ENCODE measurements around the gene PARP14.
A peak's percentile ranks its signal among the peaks of the same experiment; 100 is the strongest.
"Not testable (repeated sequence)": the region's sequence is repeated elsewhere in the genome, so short reads cannot be mapped to it uniquely, and the experiment has no call there.

PARP14 gene

DNA sequence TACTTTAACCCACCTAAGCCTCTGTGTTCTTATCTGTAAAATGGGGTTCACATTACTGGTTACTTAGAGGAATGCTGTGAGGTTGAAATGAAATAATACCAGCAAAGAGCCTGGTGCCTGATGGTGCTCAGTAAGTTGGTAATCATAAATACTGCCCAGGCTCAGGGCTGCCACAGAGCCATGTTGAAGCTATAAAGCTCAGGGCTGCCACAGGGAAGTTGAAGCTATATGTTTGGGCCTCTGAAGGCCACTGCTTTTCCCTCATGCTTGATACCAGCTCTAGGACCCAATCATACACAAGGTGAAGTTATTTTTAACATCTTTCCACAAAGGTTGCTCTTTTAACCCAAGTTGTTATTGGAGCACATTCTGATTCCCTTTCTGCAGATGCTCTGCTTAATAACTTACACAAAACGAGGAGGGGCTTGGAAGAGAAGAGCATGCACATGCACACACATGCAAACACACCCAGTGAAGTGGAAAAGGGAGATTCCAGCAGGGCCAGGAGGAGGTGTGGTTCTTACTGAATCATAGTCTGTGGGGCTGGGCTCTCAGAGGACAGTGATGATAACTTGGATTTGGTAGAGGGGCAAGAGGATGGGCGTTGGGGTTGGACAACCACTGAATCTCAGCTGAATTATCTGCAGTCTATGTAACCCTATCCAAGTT, 17.4 kb downstream of the PARP14 start:
- no peak overlapping the region for H3K4me3 ChIP-seq (replicated peaks; ENCODE audit: low read depth, low read length)
- no peaks in the 10 kb centered on the region for H3K27me3 ChIP-seq (replicated peaks; ENCODE audit: control insufficient read depth, insufficient read depth, low read length)
- TF ChIP-seq, protein P1, sequence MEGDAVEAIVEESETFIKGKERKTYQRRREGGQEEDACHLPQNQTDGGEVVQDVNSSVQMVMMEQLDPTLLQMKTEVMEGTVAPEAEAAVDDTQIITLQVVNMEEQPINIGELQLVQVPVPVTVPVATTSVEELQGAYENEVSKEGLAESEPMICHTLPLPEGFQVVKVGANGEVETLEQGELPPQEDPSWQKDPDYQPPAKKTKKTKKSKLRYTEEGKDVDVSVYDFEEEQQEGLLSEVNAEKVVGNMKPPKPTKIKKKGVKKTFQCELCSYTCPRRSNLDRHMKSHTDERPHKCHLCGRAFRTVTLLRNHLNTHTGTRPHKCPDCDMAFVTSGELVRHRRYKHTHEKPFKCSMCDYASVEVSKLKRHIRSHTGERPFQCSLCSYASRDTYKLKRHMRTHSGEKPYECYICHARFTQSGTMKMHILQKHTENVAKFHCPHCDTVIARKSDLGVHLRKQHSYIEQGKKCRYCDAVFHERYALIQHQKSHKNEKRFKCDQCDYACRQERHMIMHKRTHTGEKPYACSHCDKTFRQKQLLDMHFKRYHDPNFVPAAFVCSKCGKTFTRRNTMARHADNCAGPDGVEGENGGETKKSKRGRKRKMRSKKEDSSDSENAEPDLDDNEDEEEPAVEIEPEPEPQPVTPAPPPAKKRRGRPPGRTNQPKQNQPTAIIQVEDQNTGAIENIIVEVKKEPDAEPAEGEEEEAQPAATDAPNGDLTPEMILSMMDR (IDR thresholded peaks at IDR 0.05; ENCODE audit: insufficient read depth, low read length, poor library complexity, severe bottlenecking) = no peak
- peaks cover 35% of the 10 kb centered on the region for H3K36me3 ChIP-seq (ENCODE audit: control insufficient read depth, insufficient read depth, low read length)
- peak; percentile 39 for DNase-seq (ENCODE audit: extremely low read depth, insufficient read length)

DNA sequence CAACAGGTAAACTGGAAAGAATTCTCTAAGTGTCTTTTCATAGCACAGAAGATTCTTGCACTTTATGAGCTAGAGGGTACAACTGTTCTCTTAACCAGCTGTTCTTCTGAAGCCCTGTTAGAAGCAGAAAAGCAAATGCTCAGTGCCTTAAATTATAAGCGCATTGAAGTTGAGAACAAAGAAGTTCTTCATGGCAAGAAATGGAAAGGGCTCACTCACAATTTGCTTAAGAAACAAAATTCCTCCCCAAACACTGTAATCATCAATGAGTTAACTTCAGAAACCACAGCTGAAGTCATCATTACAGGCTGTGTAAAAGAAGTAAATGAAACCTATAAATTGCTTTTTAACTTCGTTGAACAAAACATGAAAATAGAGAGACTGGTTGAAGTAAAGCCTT, 19.6 kb downstream of the PARP14 start:
- DNase-seq (ENCODE audit: extremely low read depth, insufficient read length) = no peak
- Histone ChIP-seq H3K36me3 (ENCODE audit: control insufficient read depth, insufficient read depth, low read length) (peaks cover 34% of the 10 kb centered on the region), H3K27me3 (replicated peaks; ENCODE audit: control insufficient read depth, insufficient read depth, low read length) (no peaks in the 10 kb centered on the region), H3K4me3 (replicated peaks; ENCODE audit: low read depth, low read length) (no peak overlapping the region)
- TF ChIP-seq, protein P1 (IDR thresholded peaks at IDR 0.05; ENCODE audit: insufficient read depth, low read length, poor library complexity, severe bottlenecking) = no peak

DNA sequence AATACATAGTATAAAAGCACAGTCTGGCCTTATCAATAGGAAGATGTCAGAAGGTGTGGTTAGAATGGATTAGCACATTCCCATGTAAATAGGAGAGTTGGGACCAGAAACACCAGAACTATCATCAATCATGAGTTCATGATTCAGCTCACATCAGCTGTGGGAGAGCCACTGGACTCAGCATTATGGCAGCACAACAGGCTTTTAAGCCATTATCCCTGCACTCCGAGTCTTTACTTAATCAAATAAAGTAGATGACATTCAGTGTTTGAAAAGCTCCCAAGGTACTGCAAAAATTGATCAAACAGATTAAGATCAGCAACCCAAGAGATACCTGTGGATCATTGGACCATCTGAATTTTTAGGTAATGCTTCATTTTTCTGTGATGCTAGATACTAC, 24.7 kb downstream of the PARP14 start:
- Histone ChIP-seq H3K36me3 (ENCODE audit: control insufficient read depth, insufficient read depth, low read length) (peaks cover 22% of the 10 kb centered on the region), H3K4me3 (replicated peaks; ENCODE audit: low read depth, low read length) (no peak overlapping the region)
- TF ChIP-seq, protein P1 (IDR thresholded peaks at IDR 0.05; ENCODE audit: insufficient read depth, low read length, poor library complexity, severe bottlenecking) = no peak

DNA sequence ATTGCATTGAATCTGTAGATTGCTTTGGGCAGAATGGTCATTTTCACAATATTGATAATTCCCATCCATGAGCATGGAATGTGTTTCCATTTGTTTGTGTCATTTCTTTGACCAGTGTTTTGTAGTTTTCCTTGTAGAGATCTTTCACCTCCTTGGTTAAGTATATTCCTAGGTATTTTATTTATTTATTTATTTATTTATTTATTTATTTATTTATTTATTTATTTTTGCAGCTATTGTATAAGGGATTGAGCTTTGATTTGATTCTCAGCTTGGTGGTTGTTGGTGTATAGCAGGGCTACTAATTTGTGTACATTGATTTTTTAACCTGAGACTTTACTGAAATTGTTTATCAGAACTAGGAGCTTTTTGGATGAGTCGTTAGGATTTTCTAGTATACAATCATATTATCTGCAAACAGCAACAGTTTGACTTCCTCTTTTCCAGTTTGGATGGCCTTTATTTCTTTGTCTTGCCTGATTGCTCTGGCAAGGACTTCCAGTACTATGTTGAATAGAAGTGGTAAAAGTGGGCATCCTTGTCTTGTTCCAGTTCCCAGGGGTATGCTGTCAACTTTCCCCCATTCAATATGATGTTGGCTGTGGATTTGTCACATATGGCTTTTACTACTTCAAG, 30.1 kb downstream of the PARP14 start:
- H3K4me3 ChIP-seq (replicated peaks; ENCODE audit: low read depth, low read length); DNase-seq (ENCODE audit: extremely low read depth, insufficient read length); H3K27me3 ChIP-seq (replicated peaks; ENCODE audit: control insufficient read depth, insufficient read depth, low read length): not testable (repeated sequence)
- peaks cover 12% of the 10 kb centered on the region for H3K36me3 ChIP-seq (ENCODE audit: control insufficient read depth, insufficient read depth, low read length)

More for the DNA sequence above, 24.7 kb downstream of the PARP14 start:
- no peak for DNase-seq (ENCODE audit: extremely low read depth, insufficient read length)
- no peaks in the 10 kb centered on the region for H3K27me3 ChIP-seq (replicated peaks; ENCODE audit: control insufficient read depth, insufficient read depth, low read length)

DNA sequence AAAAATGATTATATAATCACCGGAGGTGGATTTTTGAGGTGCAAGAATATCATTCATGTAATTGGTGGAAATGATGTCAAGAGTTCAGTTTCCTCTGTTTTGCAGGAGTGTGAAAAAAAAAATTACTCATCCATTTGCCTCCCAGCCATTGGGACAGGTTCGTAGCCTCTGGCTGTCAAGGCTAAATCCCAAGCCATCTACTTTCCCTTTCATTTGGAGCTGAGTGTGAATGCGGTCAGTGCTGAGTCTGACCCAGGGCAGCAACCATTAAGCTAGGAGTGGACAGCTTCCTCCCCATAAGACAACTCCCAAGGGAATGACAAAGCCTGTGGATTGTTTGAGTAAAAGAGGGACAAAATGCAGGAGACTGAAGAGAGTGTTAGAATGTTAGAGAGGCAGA, 33.6 kb downstream of the PARP14 start:
- TF ChIP-seq, protein P1 (IDR thresholded peaks at IDR 0.05; ENCODE audit: insufficient read depth, low read length, poor library complexity, severe bottlenecking) = no peak
- no peak for DNase-seq (ENCODE audit: extremely low read depth, insufficient read length)
- H3K4me3 ChIP-seq (replicated peaks; ENCODE audit: low read depth, low read length) = no peak overlapping the region
- H3K36me3 ChIP-seq (ENCODE audit: control insufficient read depth, insufficient read depth, low read length) = peaks cover 27% of the 10 kb centered on the region
- H3K27me3 ChIP-seq (replicated peaks; ENCODE audit: control insufficient read depth, insufficient read depth, low read length) = no peaks in the 10 kb centered on the region

DNA sequence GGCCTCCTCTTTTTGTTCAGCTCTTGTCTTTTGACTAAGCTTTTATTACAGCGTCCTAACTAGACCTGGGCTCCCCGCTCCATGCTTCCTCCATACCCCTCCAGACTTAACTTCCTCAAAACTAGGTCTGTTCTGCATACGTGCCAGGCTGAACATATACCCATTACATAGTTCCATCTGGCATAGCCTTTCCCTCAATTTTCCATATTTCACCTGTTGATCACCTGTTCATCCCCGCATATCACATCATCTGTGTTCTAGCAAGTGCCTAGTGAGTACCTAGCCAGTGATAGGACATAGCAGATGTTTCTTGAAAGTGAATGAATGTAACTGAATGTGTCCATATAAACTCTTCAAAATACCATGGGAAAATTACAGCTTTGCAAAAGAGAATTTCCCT, 36.0 kb downstream of the PARP14 start:
- TF ChIP-seq, protein P1 (IDR thresholded peaks at IDR 0.05; ENCODE audit: insufficient read depth, low read length, poor library complexity, severe bottlenecking) = no peak
- Histone ChIP-seq H3K27me3 (replicated peaks; ENCODE audit: control insufficient read depth, insufficient read depth, low read length) (no peaks in the 10 kb centered on the region), H3K4me3 (replicated peaks; ENCODE audit: low read depth, low read length) (no peak overlapping the region), H3K36me3 (ENCODE audit: control insufficient read depth, insufficient read depth, low read length) (peaks cover 31% of the 10 kb centered on the region)
- DNase-seq (ENCODE audit: extremely low read depth, insufficient read length) = no peak
